Aorta (tissue), 5 donors: ENCODE results near the gene ZFHX3. TPM values are rescaled to one million over a fixed set of nuclear protein-coding genes. Genes with fewer than 3 reads are reported as not detected.
"Not testable (repeated sequence)": the region's sequence is repeated elsewhere in the genome, so short reads cannot be mapped to it uniquely, and the experiment has no call there.

Experiments
- ATAC-seq: fragments of 200-7000 bp; cut with Tn5 transposase; one replicate; pipeline ENCODE4 v1.9.1; 2022; ENCODE audit warnings: moderate library complexity; ENCODE audit not compliant: low FRiP score
- DNase-seq, 2 donors: peaks; one replicate each; pipeline ENCODE4 v3.0.0-alpha.2; 2020
- H3K27ac ChIP-seq, 2 donors: one replicate each; pipeline ENCODE4 v1.5.1; 2013; ENCODE audit warnings: low read length in 2 of 2, mild to moderate bottlenecking in 2 of 2, moderate library complexity in 2 of 2, control low read depth in 1 of 2, inconsistent platforms in 1 of 2, low read depth in 1 of 2
- H3K27me3 ChIP-seq, 2 donors: one replicate each; pipeline ENCODE4 v1.6.1; 2013; ENCODE audit warnings: control low read depth in 1 of 2, low read length in 1 of 2, mild to moderate bottlenecking in 1 of 2, moderate library complexity in 1 of 2; ENCODE audit not compliant: insufficient read depth in 2 of 2, control insufficient read depth in 1 of 2
- H3K36me3 ChIP-seq, 2 donors: one replicate each; pipeline ENCODE4 v1.6.1; 2013; ENCODE audit warnings: control low read depth in 1 of 2, low read length in 1 of 2, mild to moderate bottlenecking in 1 of 2; ENCODE audit not compliant: insufficient read depth in 2 of 2, control insufficient read depth in 1 of 2
- H3K4me1 ChIP-seq, 2 donors: one replicate each; pipeline ENCODE4 v1.6.1; 2013; ENCODE audit warnings: low read length in 2 of 2, control low read depth in 1 of 2, mild to moderate bottlenecking in 1 of 2, moderate library complexity in 1 of 2; ENCODE audit not compliant: insufficient read depth in 2 of 2, control insufficient read depth in 1 of 2
- H3K4me3 ChIP-seq, 2 donors: one replicate each; pipeline ENCODE4 v1.5.1; 2013; ENCODE audit warnings: low read length in 2 of 2, control low read depth in 1 of 2, mild to moderate bottlenecking in 1 of 2
- H3K9me3 ChIP-seq: one replicate; pipeline ENCODE4 v1.6.1; 2013; ENCODE audit warnings: mild to moderate bottlenecking, low read length; ENCODE audit not compliant: control insufficient read depth
- WGBS, 2 donors: extraction: QIAGEN DNeasy Blood & Tissue Kit; methylation state at CpG; one replicate each; pipeline ENCODE4 v1.1.7; 2013; 5-methylcytosine and 5-hydroxymethylcytosine counted together
- intact Hi-C, 2 donors: fragments of 100-400 bp; cut with DNase I; formaldehyde crosslinking; loops; one replicate each; pipeline versions ENCODE4 v1.14.2 to v1.15.0; 2022
- polyA plus RNA-seq, 2 donors: library from polyadenylated mRNA; stranded (reverse); fragments of 200-250 nt; gene quantifications; one replicate each; pipeline ENCODE4 v1.2.3, GENCODE V29; 2013
- total RNA-seq, 2 donors: library from RNA; stranded (reverse); fragmentation: NEBNext Ultra II Directional; extraction: Animal tissue kit (Norgen Biotek cat#: 25700); gene quantifications; one replicate each; pipeline ENCODE4 v1.2.1, GENCODE V29; 2021
- donor health status: healthy with polysubstance abuse.
- donor health status: Bipolar disorder and iron deficiency.
- donor health status: DM: no; HTN: no; CAD: no.
- donor health status: DM: no; HTN: no; CAD: no.
- donor health status: DM: yes; HTN: yes; CAD: no.

The ZFHX3 gene
- total and polyA plus RNA-seq, 4 donors = 4.3 to 96.9 (median 37.7) TPM

- peak; percentile 83 for ATAC-seq
- Histone ChIP-seq H3K9me3 (no peaks in the 10 kb centered on the region), H3K27ac (peak overlapping the region; percentile 72 to 95), H3K4me3 (no peak overlapping the region), H3K4me1 (peaks cover 4 to 7% of the 10 kb centered on the region in 2 donors), H3K36me3 (no peaks in the 10 kb centered on the region), H3K27me3 (no peaks in the 10 kb centered on the region)
- DNase-seq = peak; percentile 68 to 81
- 0 to 2% methylated on average over 19 of the region's 19 CpGs for WGBS, 2 donors
- intact Hi-C loops = loop anchor here (5.0 kb wide), 3 partner anchors 32 to 62 kb away; no protein-coding TSS in a partner anchor
Observed at GRCh38 chr16:72989579-72990551, 58.1 kb downstream of the ZFHX3 start.

GRCh38 chr16:72989203-72989578, 58.7 kb downstream of the ZFHX3 start:
- 61 to 66% methylated on average over 7 of the region's 7 CpGs for WGBS, 2 donors
- H3K4me1 ChIP-seq, H3K9me3 ChIP-seq, H3K4me3 ChIP-seq, DNase-seq, H3K36me3 ChIP-seq, ATAC-seq, H3K27me3 ChIP-seq: not testable (repeated sequence)
- intact Hi-C loops = loop anchor here (5.0 kb wide), 3 partner anchors 33 to 63 kb away; no protein-coding TSS in a partner anchor
- peak overlapping the region in 1 of 2 donors; percentile 46 for H3K27ac ChIP-seq

- Histone ChIP-seq H3K9me3 (no peaks in the 10 kb centered on the region), H3K36me3 (no peaks in the 10 kb centered on the region), H3K4me1 (peaks cover 4 to 7% of the 10 kb centered on the region in 2 donors), H3K27me3 (no peaks in the 10 kb centered on the region), H3K4me3 (no peak overlapping the region), H3K27ac (peak overlapping the region; percentile 46 to 62)
- intact Hi-C loops = loop anchor here (5.0 kb wide), 3 partner anchors 34 to 64 kb away; no protein-coding TSS in a partner anchor
- no peak for DNase-seq
- 66 to 77% methylated on average over 1 of the region's 1 CpG for WGBS, 2 donors
- no peak for ATAC-seq
Observed at GRCh38 chr16:72988569-72988968, 59.4 kb downstream of the ZFHX3 start.

- no peaks in the 10 kb centered on the region for H3K36me3 ChIP-seq
- intact Hi-C loops = loop anchor here (5.0 kb wide), 3 partner anchors 35 to 65 kb away; no protein-coding TSS in a partner anchor
- no peak for ATAC-seq
- H3K27me3 ChIP-seq = no peaks in the 10 kb centered on the region
- H3K4me1 ChIP-seq = peaks cover 2 to 7% of the 10 kb centered on the region in 2 donors
- H3K27ac ChIP-seq = no peak overlapping the region
- DNase-seq = no peak
- 55 to 69% methylated on average over 3 of the region's 3 CpGs for WGBS, 2 donors
- no peak overlapping the region for H3K4me3 ChIP-seq
- H3K9me3 ChIP-seq = no peaks in the 10 kb centered on the region
Observed at GRCh38 chr16:72987480-72987901, 60.4 kb downstream of the ZFHX3 start.

GRCh38 chr16:72985995-72986394, 61.9 kb downstream of the ZFHX3 start:
- no peaks in the 10 kb centered on the region for H3K9me3 ChIP-seq
- peaks cover 2 to 7% of the 10 kb centered on the region in 2 donors for H3K4me1 ChIP-seq
- ATAC-seq (peak; percentile 30), DNase-seq (no peak)
- 64 to 73% methylated on average over 7 of the region's 7 CpGs for WGBS, 2 donors
- no peaks in the 10 kb centered on the region for H3K36me3 ChIP-seq
- H3K4me3 ChIP-seq = no peak overlapping the region
- no peaks in the 10 kb centered on the region for H3K27me3 ChIP-seq
- no peak overlapping the region for H3K27ac ChIP-seq
- intact Hi-C loops = loop anchor here (5.0 kb wide), 3 partner anchors 34 to 66 kb away; no protein-coding TSS in a partner anchor

GRCh38 chr16:72985148-72985941, 62.6 kb downstream of the ZFHX3 start:
- H3K27ac ChIP-seq = peak overlapping the region in 1 of 2 donors; percentile 75
- H3K27me3 ChIP-seq = no peaks in the 10 kb centered on the region
- H3K4me1 ChIP-seq = peaks cover 2 to 7% of the 10 kb centered on the region in 2 donors
- H3K36me3 ChIP-seq = no peaks in the 10 kb centered on the region
- intact Hi-C loops = loop anchor here (5.0 kb wide), 3 partner anchors 33 to 67 kb away; no protein-coding TSS in a partner anchor
- DNase-seq = no peak
- no peak overlapping the region for H3K4me3 ChIP-seq
- WGBS, 2 donors = 15 to 19% methylated on average over 11 of the region's 11 CpGs
- H3K9me3 ChIP-seq = no peaks in the 10 kb centered on the region
- peak; percentile 82 for ATAC-seq

- Histone ChIP-seq H3K9me3 (no peaks in the 10 kb centered on the region), H3K27me3 (no peaks in the 10 kb centered on the region), H3K36me3 (no peaks in the 10 kb centered on the region), H3K4me3 (no peak overlapping the region), H3K4me1 (peaks cover 2 to 7% of the 10 kb centered on the region in 2 donors), H3K27ac (no peak overlapping the region)
- ATAC-seq (no peak), DNase-seq (no peak)
- WGBS, 2 donors = 86 to 94% methylated on average over 2 of the region's 2 CpGs
- intact Hi-C loops = no loop called here
Observed at GRCh38 chr16:72983728-72984350, 64.1 kb downstream of the ZFHX3 start.

GRCh38 chr16:72983241-72983640, 64.7 kb downstream of the ZFHX3 start:
- ATAC-seq (no peak), DNase-seq (no peak)
- no peaks in the 10 kb centered on the region for H3K36me3 ChIP-seq
- no peaks in the 10 kb centered on the region for H3K9me3 ChIP-seq
- no peaks in the 10 kb centered on the region for H3K27me3 ChIP-seq
- no peak overlapping the region for H3K27ac ChIP-seq
- H3K4me1 ChIP-seq = peaks cover 2 to 7% of the 10 kb centered on the region in 2 donors
- WGBS, 2 donors = 88 to 89% methylated on average over 9 of the region's 9 CpGs
- H3K4me3 ChIP-seq = no peak overlapping the region
- intact Hi-C loops = no loop called here
